PC-9 (cell line): ENCODE results near the gene CIART.

Experiments used
- EZH2 ChIP-seq: fragments of 200-600 bp; sonication (generic); IDR thresholded peaks from 2 replicates; pipeline ENCODE4 v1.8.0; 2017; ENCODE audit warnings: antibody characterized with exemption, low read depth
- TF ChIP-seq, protein P1 (sequence below): fragments of 200-600 bp; sonication (generic); conservative IDR thresholded peaks from 2 replicates; pipeline ENCODE4 v1.6.1; 2017; ENCODE audit warnings: mixed run types, antibody characterized with exemption, mild to moderate bottlenecking, moderate library complexity

DNA sequence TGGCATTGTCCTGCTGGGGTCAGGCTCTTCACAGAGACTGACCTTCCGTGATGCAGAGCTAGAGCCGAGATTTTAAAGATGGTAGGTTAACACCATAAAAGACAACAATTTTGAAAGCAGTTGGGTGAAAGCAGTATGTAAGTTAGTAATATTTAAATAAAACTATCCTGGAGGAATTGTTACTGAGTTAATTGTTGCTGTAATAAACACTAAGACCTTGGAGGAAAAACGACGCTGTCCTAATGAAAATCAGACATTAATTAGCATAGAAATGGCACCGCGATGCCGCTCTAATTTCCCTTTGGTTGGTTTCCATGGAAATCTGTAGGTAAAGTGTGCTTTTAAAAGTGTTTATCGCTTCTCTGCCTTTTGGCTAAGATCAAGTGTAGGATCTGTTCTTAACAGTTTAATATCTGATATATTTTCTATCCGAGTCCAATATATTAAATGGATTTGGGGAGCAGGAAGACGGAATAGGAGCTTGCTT lies 45.7 kb upstream of the CIART start:
- TF ChIP-seq, protein P1, sequence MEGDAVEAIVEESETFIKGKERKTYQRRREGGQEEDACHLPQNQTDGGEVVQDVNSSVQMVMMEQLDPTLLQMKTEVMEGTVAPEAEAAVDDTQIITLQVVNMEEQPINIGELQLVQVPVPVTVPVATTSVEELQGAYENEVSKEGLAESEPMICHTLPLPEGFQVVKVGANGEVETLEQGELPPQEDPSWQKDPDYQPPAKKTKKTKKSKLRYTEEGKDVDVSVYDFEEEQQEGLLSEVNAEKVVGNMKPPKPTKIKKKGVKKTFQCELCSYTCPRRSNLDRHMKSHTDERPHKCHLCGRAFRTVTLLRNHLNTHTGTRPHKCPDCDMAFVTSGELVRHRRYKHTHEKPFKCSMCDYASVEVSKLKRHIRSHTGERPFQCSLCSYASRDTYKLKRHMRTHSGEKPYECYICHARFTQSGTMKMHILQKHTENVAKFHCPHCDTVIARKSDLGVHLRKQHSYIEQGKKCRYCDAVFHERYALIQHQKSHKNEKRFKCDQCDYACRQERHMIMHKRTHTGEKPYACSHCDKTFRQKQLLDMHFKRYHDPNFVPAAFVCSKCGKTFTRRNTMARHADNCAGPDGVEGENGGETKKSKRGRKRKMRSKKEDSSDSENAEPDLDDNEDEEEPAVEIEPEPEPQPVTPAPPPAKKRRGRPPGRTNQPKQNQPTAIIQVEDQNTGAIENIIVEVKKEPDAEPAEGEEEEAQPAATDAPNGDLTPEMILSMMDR = no peak; the same call in 1 of the 2 replicates
- no peak for TF ChIP-seq EZH2
